IPS-18a (cell line): ENCODE measurements around the gene C4orf51.

Experiments used
- H3K27ac ChIP-seq: one replicate; pipeline ENCODE4 v1.5.1; 2013; ENCODE audit warnings: low read length
- H3K27me3 ChIP-seq: one replicate; pipeline ENCODE4 v1.6.1; 2013; ENCODE audit warnings: mild to moderate bottlenecking, low read length; ENCODE audit not compliant: control insufficient read depth, insufficient read depth
- H3K36me3 ChIP-seq: one replicate; pipeline ENCODE4 v1.6.1; 2013; ENCODE audit warnings: low read depth, low read length; ENCODE audit not compliant: control insufficient read depth
- H3K4me1 ChIP-seq: one replicate; pipeline ENCODE4 v1.6.1; 2013; ENCODE audit warnings: low read depth, low read length; ENCODE audit not compliant: control insufficient read depth
- H3K4me3 ChIP-seq: one replicate; pipeline ENCODE4 v1.5.1; 2013; ENCODE audit warnings: low read length
- H3K9ac ChIP-seq: one replicate; pipeline ENCODE4 v1.6.1; 2013; ENCODE audit warnings: mild to moderate bottlenecking, low read length, moderate library complexity
- H3K9me3 ChIP-seq: one replicate; pipeline ENCODE4 v1.6.1; 2013; ENCODE audit warnings: low read depth, low read length; ENCODE audit not compliant: control insufficient read depth

The C4orf51 gene

DNA sequence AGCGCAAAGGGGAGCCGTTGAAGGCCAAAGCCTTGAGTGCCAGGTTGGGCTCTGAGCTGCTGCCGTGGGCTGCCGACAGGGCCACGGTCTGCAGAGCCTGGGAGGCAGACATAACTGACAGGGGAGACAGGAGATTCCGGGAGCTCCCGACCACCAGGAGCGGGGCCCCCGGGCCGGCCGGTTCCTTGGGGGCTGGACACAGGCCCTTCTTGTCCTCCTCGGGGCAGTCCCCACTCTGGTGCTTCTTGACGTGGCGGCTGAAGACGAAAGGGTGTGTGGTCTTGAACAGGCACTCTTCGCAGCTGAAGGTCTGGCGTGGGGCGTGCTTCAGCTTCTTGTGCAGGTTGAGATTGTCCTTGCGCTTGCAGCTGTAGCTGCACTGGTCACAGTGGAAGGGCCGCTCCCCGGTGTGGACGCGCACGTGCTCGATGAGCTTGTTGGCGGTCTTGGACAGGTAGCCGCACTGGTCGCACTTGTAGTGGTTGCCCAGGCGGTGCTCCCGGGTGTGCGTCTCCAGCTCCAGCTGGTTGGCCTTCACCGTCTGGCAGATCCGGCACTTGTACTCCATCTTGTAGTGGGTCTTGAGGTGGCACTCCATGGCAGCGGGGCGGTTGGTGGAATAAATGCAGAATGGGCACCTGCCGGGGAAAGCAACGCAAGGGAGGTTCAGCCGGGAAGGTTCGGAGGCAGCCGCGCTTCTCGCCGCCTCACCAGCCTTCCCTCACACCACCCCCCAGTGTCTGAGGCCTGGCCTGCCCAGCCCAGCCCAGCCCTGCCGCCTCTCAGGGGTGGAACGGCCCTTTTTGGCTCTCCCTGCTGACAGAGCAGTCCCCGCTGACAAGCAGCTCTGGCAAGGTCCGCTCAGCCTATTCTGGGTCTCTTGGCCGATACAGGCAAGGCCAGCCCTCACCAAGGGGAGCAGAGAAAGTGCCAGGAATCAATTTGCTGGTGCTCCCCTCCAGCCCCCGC lies 81.3 kb downstream of the C4orf51 start:
- H3K4me1 ChIP-seq, result no peaks in the 10 kb centered on the region
- H3K27ac ChIP-seq, result no peak overlapping the region
- H3K4me3 ChIP-seq, result no peak overlapping the region
- H3K9ac ChIP-seq, result no peak overlapping the region
- no peaks in the 10 kb centered on the region for H3K27me3 ChIP-seq
- H3K36me3 ChIP-seq, result peaks cover 62% of the 10 kb centered on the region
- H3K9me3 ChIP-seq, result no peaks in the 10 kb centered on the region

DNA sequence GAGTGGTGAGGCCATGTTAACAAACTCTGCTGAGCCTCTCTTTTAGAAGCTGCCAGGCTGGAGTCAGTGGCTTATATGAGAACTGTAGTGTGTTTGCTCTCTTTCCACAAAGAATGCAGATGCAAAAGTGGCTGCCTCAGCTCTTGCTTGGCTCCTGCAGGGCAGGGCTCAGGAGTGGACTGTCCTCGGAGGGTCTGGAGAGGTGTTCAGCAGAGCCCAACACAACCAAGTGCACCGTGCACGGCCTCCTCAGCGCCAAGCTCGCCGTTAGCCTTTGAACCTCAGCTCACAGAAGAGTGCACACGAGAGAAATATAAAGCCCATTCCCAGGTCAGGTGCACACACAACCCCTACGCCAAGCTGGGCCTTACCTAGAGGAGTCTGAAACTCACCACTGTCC lies 82.8 kb downstream of the C4orf51 start:
- Histone ChIP-seq H3K27me3 (no peaks in the 10 kb centered on the region), H3K9me3 (no peaks in the 10 kb centered on the region), H3K9ac (no peak overlapping the region), H3K4me1 (no peaks in the 10 kb centered on the region), H3K27ac (no peak overlapping the region), H3K36me3 (peaks cover 64% of the 10 kb centered on the region), H3K4me3 (no peak overlapping the region)

DNA sequence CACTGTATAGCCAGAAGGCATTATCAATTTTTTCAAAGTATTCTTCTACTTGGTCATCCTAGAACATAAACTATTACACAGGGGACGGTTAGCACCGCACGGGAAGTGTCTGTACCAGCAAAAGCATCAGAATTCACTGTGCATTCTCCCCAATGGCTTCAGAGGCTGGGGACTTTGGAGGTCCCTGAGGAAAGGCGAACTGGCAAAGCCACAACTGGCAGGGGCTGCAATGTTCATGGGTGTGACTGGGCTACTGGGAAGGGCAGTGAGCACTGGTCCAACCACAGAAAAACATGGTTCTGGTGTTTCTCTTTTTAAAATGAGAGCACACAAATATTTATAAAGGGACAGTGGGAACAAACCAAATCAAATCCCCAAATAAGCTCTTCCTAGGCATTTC lies 83.5 kb downstream of the C4orf51 start:
- peaks cover 64% of the 10 kb centered on the region for H3K36me3 ChIP-seq
- H3K27me3 ChIP-seq, result no peaks in the 10 kb centered on the region
- no peak overlapping the region for H3K9ac ChIP-seq
- no peak overlapping the region for H3K27ac ChIP-seq
- H3K4me3 ChIP-seq, result no peak overlapping the region
- H3K4me1 ChIP-seq, result no peaks in the 10 kb centered on the region
- H3K9me3 ChIP-seq, result no peaks in the 10 kb centered on the region

DNA sequence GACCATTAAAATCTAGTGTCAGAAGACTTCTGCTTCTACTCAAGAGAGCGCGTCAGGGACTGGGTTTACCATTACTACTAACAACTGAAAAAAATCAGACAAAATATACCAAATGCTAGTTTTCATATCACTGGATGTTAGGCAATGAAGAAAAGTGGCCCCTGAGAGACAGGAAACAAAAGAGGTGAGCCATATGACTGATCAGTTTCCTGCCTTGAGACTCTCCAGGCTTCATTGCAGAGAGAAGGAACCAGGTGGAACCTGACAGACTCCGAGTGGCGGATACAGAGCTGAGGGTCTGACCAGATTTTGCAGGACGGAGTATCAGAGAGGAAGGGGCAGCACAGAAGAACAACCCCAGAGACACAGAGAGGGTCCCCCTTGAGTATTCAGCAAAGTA lies 86.3 kb downstream of the C4orf51 start:
- Histone ChIP-seq H3K4me3 (no peak overlapping the region), H3K27ac (no peak overlapping the region), H3K9ac (no peak overlapping the region), H3K27me3 (no peaks in the 10 kb centered on the region), H3K9me3 (no peaks in the 10 kb centered on the region), H3K36me3 (peaks cover 47% of the 10 kb centered on the region), H3K4me1 (no peaks in the 10 kb centered on the region)

DNA sequence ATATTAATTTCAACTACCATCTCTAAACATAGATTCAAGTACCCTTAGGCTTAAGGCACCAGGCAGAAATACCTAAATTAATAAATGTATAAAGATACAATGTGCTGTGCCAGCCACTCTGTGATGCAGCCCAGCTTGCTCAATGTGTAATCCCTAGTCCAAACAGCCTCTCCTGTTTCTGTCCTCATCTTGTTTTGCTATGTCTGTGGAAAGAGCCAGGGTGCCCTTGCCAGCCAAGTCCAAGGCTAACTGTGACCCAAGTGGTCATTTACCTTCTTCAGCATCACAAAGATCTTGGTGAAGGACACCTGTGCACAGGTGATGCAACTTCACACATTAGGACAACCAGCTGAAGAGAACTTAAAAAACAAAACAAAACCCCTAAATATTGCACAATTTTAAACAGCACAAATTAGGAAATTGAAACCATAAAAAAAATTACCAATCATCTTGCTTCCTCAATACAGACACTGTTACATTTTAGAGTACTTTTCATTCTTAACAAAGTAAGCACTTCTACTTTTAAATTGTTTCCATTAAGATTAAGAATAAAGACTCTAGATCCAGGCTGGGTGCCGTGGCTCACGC lies 89.6 kb downstream of the C4orf51 start:
- Histone ChIP-seq H3K27me3 (no peaks in the 10 kb centered on the region), H3K36me3 (peaks cover 51% of the 10 kb centered on the region), H3K4me3 (no peak overlapping the region), H3K27ac (no peak overlapping the region), H3K9ac (no peak overlapping the region), H3K9me3 (no peaks in the 10 kb centered on the region), H3K4me1 (no peaks in the 10 kb centered on the region)

DNA sequence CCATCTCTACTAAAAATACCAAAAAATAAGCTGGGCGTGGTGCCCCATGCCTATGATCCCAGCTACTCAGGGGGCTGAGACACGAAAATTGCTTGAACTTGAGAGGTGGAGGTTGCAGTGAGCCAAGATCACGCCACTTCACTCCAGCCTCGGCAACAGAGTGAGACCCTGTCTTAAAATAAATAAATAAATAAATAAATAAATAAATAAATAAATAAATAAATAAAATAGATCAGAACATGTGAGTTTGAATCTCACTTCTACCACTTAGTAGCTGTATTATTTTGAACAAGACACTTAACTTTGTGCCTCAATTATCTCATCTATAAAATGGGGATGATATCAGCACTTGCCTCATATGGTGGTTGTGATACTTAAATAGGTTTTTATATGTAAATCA lies 90.2 kb downstream of the C4orf51 start:
- Histone ChIP-seq H3K27ac (no peak overlapping the region), H3K9me3 (no peaks in the 10 kb centered on the region), H3K4me3 (no peak overlapping the region), H3K4me1 (no peaks in the 10 kb centered on the region), H3K36me3 (peaks cover 51% of the 10 kb centered on the region), H3K27me3 (no peaks in the 10 kb centered on the region), H3K9ac (no peak overlapping the region)

DNA sequence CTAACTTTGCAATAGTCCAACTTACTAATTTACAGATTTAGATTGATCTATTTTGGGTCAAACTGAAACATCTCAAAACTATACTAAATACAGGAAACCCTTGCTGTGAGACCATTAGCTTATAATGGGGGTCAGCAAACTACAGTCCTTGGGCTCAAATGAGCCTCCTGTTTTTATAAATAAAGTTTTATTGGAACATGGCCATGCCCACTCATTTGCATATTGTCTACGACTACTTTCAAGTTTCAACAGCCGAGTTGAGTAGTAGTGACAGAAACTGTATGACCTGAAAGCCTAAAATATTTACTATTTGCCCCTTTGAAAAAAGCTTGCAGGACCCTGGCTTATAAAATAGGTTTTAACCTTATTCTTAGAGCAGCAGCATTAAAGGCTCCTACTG lies 92.4 kb downstream of the C4orf51 start:
- H3K4me3 ChIP-seq, result no peak overlapping the region
- no peak overlapping the region for H3K27ac ChIP-seq
- H3K36me3 ChIP-seq, result peaks cover 53% of the 10 kb centered on the region
- H3K9ac ChIP-seq, result no peak overlapping the region
- H3K27me3 ChIP-seq, result no peaks in the 10 kb centered on the region
- H3K4me1 ChIP-seq, result no peaks in the 10 kb centered on the region
- no peaks in the 10 kb centered on the region for H3K9me3 ChIP-seq

DNA sequence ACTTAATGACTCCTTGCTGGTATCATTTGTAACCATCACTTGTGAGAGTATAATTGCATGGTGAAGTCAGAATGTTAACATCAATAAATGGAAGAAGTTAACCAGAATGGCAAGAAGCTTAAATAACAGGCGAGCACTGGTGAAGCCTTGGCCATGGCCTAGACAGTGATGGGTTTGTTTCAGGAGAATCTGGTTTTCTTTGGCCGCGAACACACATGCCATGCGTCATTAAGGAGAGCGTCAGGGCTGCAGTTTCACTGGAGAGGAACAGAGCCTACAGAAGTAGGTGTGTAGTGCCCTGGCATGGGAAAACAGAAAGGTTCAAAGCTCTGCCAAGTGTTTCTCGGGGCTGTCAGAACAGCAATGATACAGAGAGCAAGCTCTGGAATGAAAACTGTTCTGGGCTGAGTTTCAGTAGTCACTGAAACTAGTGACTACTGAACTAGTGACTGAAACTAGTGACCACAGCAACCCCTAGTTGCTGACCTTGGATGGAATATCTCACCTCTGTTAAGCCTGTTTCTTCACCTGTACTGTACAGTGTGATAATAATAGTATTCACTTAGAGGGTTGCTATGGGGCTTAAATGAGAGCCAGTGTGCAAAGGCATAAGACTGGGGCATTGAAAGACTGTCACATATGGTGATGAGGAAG lies 93.8 kb downstream of the C4orf51 start:
- Histone ChIP-seq H3K27ac (no peak overlapping the region), H3K4me3 (no peak overlapping the region), H3K9me3 (no peaks in the 10 kb centered on the region), H3K36me3 (peaks cover 57% of the 10 kb centered on the region), H3K27me3 (no peaks in the 10 kb centered on the region), H3K4me1 (no peaks in the 10 kb centered on the region), H3K9ac (no peak overlapping the region)

DNA sequence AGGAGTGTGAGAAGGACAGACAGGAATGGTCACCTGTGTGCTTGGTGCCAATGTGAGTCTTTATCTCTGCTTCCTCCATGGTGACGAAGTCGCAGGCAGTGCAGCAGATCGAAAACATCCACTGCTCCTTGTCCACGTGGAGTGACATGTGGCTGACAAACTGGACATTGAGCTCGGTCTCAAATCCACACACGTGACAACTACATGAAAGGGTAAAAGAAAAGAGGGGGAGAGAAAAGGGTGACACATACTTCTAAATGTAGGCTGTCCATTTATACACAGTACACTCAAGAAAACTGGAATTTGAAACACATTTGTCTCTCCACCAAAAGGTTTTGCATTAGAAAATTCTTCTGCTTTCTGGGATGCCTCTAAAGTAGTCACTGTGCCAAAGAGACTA lies 94.5 kb downstream of the C4orf51 start:
- no peak overlapping the region for H3K27ac ChIP-seq
- H3K4me1 ChIP-seq, result peaks cover 5% of the 10 kb centered on the region
- peaks cover 64% of the 10 kb centered on the region for H3K36me3 ChIP-seq
- no peaks in the 10 kb centered on the region for H3K27me3 ChIP-seq
- no peak overlapping the region for H3K4me3 ChIP-seq
- H3K9ac ChIP-seq, result no peak overlapping the region
- H3K9me3 ChIP-seq, result no peaks in the 10 kb centered on the region

DNA sequence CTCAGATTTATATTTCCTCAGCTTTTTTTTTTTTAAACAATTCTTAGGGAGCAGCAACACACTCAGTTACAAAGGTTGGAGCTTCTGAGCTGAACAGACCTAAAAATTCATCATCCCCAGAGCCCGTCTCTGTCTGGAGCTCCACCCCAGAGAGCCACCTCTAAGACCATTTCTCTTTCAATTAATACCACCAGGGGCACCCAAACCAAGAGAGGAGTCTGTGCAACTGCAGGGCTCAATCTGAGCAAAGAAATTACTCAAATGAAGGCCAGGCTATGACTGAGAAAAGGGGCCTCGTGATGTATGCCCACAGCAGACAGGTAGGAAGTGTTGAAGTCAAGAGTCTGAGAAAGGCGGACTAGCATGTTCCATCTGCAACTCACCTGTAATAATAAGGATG lies 95.5 kb downstream of the C4orf51 start:
- Histone ChIP-seq H3K27me3 (no peaks in the 10 kb centered on the region), H3K9ac (no peak overlapping the region), H3K36me3 (peaks cover 64% of the 10 kb centered on the region), H3K4me1 (peaks cover 9% of the 10 kb centered on the region), H3K9me3 (no peaks in the 10 kb centered on the region), H3K27ac (no peak overlapping the region), H3K4me3 (no peak overlapping the region)

DNA sequence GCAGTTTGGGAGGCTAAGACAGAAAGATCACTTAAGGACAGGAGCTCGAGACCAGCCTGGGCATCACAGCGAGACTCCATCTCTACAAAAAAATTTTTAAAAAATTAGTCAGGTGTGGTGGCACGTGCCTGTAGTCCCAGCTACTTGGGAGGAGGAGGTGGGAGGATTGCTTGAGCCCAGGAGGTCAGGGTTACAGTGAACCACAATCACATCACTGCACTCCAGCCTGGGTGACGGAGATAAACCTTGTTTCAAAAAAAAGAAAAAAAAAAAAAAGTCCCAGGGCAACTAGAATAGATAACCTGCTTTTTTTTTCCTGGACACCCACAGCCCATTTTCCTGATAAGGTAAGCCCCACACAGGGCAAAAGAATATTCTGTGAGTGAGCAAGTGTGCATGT lies 96.3 kb downstream of the C4orf51 start:
- Histone ChIP-seq H3K27ac (no peak overlapping the region), H3K9me3 (no peaks in the 10 kb centered on the region), H3K27me3 (no peaks in the 10 kb centered on the region), H3K4me3 (no peak overlapping the region), H3K9ac (no peak overlapping the region), H3K36me3 (peaks cover 64% of the 10 kb centered on the region), H3K4me1 (peaks cover 9% of the 10 kb centered on the region)
